Stimulated activated CD4-positive, alpha-beta T cell treated with anti-CD3 and anti-CD28 coated beads, Interleukin-2, amount 100 ng/mL, for 4 hours (primary cell): ENCODE results near the gene AP2M1.

Source experiments
- DNase-seq: peaks from one replicate; pipeline ENCODE4 v3.0.0-alpha.2; 2020; ENCODE audit warnings: low read depth

AP2M1 gene

GRCh38 chr3:184180165-184180564 lies 5.5 kb downstream of the AP2M1 start:
- no peak for DNase-seq

- no peak for DNase-seq
Observed at GRCh38 chr3:184181596-184181995, 6.9 kb downstream of the AP2M1 start.

- DNase-seq: no peak
Observed at GRCh38 chr3:184183679-184184078, 9.0 kb downstream of the AP2M1 start.

GRCh38 chr3:184184546-184185230 lies 10.0 kb downstream of the AP2M1 start:
- DNase-seq: no peak

DNA sequence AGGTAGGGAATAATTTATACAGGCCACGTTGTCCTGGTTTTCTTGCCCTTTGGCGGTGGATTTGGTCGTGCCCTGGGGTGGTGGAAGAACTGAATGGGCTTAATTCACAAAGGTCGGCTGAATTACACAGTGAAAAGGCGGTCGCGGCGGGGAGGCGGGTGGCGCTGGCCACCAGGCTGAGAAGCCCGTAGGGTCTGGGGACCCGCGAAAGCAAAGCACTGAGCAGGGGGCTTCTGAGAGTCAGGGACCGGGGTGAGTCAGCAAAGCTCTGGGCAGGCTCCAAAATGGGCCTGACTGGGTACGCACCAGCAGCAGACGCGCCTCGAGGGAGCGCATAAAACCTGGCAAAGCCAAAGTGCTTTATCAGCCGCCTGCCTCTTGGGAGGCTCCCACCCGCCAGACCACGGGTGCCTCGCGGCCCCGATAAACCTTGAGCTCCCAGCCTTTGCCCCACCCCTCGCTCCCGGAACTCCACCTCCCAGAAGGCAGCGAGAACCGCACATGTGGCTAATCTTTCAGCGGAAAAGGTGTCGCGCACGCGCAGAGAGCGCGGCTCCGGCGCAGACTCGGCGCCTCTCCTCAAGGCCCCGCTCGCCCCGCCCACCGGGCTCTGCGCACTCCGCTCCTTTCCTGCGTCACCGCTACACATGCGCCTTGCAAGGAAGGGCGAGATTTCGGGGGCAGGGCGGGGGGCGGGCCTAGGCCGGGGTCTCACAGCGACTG lies 11.0 kb downstream of the AP2M1 start:
- peak; percentile 99 for DNase-seq

DNA sequence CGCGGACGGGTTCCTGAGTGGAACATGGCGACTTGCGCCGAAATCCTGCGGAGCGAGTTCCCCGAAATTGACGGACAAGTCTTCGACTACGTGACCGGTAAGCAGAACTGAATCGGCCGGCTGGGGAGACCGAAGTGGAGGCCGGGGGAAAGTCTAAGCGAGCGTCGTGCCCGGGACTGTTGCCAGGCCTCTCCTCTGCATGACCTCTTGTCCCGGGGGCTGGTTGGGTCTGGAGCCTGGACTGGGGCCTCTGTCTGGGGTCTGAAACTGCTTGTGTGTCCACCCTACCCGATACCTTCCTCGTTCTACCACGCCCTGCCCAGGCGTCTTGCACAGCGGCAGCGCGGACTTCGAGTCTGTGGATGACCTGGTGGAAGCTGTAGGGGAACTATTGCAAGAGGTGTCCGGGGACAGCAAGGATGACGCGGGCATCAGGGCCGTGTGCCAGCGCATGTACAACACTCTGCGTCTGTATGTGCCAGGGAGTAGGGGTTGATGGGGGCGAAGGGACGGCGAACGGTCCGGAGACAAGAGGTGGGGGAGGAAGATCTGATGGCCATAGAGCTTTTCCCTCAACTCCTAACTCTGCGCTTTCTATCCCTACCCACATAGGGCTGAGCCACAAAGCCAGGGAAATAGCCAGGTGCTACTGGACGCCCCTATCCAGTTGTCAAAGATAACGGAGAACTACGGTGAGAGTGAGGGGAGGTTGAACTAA lies 11.7 kb downstream of the AP2M1 start, which contains the start of gene ABCF3:
Gene ABCF3, plus strand, starts transcription at position 16 of the 718 bp plus-strand sequence. Its CDS starts 9 bp downstream, at position 25.
- no peak for DNase-seq

DNA sequence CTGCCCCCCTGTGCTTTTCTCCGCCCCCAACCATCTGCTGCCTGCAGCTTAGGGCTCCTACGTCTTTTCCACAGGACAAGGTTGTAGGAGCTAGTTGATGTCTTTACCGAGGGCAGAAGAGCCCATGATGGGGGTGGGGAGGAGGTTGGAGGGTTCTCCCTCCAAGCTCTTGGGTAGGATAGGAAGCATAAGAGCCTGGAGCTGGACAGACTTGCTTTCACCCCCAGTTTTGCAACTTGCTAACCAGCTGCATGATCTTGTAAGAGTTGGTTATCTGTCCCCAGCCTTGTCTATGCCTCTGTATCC lies 12.2 kb downstream of the AP2M1 start:
- no peak for DNase-seq

DNA sequence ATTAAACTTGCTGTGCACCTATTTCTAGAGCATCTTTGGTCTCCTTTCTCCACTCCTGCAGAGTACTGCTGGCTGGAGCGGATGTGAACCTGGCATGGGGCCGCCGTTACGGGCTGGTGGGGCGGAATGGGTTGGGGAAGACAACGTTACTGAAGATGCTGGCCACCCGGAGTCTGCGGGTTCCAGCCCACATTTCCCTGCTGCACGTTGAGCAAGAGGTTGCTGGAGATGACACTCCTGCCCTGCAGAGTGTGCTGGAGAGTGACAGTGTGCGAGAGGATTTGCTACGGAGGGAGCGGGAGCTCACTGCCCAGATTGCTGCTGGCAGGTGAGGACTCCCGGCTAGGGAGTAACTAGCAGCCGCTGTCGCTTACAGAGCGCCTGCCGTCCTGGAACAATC lies 13.4 kb downstream of the AP2M1 start:
- no peak for DNase-seq

- no peak for DNase-seq
Observed at GRCh38 chr3:184189421-184189820, 14.8 kb downstream of the AP2M1 start.

DNA sequence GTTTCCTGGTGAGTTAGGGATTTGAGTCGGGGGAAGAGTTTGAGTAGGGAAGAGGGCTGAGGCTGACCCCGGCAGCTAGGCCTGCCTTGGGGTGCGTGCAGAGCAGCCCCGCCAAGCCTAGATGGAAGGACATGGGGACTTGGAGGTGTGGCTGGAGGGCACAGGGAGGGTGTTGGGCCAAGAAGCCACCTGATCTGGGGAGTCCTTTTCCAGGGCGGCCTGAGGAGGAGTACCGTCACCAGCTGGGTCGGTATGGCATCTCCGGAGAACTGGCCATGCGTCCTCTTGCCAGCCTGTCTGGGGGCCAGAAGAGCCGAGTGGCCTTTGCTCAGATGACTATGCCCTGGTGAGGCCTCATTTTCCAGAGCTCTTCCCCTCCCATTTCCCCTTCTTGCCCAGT lies 18.2 kb downstream of the AP2M1 start:
- no peak for DNase-seq

DNA sequence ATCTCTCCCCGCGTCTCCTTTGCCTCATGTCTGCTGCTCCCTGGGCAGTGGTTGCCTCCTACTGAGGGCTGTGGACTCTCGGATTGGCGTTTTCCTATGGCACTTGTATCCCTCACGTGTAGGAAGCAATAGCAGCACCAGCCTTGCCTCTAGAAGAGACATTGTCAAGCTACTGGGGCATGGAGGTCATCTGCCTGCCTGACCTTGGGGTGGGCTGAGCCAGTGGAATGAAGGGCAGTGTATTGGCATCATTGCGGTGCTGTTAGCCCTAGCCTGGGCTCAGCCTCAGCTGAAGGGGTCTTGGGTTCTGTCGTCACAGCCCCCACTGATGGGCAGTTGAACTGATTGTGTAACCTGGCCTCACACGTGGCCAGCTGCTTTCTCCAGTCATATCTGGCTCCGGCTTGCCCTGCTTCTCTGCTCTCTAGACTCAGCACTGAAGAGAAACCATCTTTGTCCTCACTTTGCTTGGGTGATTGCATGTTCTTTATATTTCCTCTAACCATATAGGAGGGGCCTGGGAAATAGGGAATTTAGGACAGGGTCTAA lies 19.4 kb downstream of the AP2M1 start:
- no peak for DNase-seq

DNA sequence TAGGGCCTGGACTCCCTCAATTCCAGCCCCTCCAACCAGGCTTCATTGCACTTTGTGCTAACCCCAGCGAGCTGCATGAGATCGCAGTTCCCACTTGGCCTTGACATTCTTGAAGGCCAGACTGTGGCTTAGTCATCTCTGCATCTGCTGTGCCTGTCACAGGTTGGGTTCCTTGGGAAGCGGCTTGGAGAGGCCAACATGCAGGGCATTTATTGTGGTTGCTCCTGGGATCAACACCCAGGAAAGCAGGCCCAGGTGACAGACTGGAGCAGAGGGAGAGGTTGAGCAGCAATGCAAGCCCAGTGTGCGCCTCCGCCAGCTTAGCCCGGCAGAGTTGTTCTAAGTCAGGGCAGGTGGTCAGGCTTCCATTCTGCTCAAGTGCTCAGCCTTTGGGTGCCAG lies 21.9 kb downstream of the AP2M1 start:
- DNase-seq: no peak

GRCh38 chr3:184198509-184198908 lies 23.9 kb downstream of the AP2M1 start:
- no peak for DNase-seq

GRCh38 chr3:184200825-184201224 lies 26.2 kb downstream of the AP2M1 start:
- no peak for DNase-seq

- DNase-seq: no peak
Observed at GRCh38 chr3:184203526-184203925, 28.9 kb downstream of the AP2M1 start.

GRCh38 chr3:184209146-184209923 lies 34.7 kb downstream of the AP2M1 start:
- DNase-seq: no peak

- DNase-seq: no peak
Observed at GRCh38 chr3:184211297-184211696, 36.6 kb downstream of the AP2M1 start.

DNA sequence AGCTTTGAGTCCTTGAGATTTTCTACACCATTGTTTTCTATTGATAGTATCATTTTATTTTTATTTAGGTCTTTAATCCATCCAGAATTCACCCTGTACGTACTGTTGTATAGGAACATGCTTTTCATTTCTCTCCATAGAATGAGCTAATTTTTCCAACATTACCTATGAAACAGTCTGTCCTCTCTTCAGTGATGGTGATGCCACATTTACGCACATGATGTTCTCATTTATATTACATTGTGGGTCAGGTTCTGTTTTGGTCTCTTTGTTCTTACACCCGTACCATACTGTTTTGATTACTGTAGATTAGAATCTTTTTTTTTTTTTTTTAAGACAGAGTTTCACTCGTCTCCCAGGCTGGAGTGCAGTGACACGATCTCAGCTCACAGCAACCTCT lies 37.1 kb downstream of the AP2M1 start:
- DNase-seq: no peak

DNA sequence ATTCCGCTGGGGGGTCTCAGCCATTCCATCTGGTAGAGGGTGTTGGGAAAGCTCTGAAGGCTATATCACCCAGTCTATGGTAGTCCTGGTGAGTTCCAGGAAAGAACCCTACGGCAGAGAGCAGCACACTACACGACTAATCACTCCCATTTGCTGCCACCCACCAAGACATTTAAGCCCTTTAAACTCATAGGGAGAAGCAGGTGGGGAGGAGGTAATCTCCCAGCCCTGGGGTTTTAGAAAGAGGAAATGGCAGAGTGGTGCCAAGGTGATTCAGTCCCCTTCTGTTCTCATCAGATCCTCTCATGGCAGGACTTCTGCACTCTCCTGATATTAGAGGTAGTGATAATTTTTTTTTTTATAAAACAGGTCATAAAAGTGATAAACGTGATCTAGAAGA lies 44.2 kb downstream of the AP2M1 start:
- no peak for DNase-seq

- no peak for DNase-seq
Observed at GRCh38 chr3:184222521-184222920, 47.9 kb downstream of the AP2M1 start.

DNA sequence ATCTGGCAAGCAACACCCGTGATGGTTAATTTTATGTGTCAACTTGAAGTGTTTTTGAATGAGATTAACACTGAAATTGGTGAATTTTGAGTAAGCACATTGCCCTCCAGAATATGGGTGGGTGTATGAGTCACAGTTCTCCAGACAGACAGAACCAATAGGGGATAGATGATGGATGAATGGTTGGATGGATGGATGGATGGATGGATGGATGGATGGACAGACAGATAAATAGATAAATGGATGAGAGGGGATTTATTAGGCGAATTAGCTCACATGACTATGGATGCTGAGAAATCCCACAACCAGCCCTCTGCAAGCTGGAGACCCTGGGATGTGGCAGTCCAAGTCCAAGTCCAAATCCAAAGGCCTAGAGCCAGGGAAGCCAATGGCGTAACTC lies 49.3 kb downstream of the AP2M1 start:
- DNase-seq: no peak

DNA sequence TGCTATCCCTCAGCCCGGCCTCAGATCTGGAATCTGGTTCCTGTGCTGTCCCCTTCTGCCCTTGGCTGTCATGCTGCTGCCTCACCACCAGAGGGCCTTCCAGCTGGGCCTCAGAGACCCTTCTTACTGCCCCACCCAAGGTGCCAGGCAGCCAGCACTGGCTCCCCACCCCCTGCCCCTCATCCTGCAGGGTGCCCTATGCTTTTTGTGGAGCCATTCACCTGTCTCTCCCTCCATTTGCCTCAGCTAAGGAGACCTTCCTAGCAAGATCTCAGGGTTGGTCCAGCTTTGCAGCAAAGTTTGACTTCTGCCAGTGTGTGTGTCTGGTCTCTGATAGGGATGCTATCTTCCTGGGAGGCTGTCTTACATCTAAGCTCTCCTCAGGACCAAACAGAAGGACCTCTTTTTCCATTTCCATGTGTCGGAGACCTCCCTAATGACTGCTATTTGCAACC lies 52.9 kb downstream of the AP2M1 start:
- DNase-seq: peak; percentile 49
